ENCODE results near the gene HEPN1.

HEPN1 gene

GRCh38 chr11:124902616-124903015, 16.4 kb upstream of the HEPN1 start:
- DNase-seq, result no peak

GRCh38 chr11:124915541-124916369, 3.3 kb upstream of the HEPN1 start:
- DNase-seq, result no peak

GRCh38 chr11:124916370-124916710, 2.7 kb upstream of the HEPN1 start:
- no peak for DNase-seq

GRCh38 chr11:124917115-124917637, 1.9 kb upstream of the HEPN1 start:
- DNase-seq, result peak; percentile 62

DNA sequence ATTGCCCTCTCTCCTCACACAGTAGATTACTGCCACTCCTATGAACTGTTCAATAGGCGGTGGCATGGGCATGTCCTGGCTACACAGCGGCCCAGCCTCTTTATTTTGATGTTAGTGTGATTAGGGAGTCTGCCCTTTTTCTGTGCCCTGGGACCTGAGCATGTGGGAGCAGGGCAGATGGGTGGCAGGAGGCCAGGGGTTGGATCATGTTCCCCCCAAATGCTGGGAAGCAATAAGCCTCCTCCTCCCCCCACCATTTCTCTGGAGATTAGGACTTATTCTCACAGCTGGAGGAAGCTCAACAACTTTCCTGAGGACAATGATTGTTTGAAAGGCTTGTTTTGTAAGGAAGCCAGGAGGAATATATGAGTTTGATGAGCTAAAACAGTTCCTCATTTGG, 848 bp downstream of the HEPN1 start:
- peak; percentile 64 for DNase-seq

GRCh38 chr11:124920356-124920755, 1.3 kb downstream of the HEPN1 start:
- DNase-seq, result no peak

- DNase-seq, result peak; percentile 48
These were observed 2.0 kb downstream of the HEPN1 start for GRCh38 chr11:124920870-124921609.

DNA sequence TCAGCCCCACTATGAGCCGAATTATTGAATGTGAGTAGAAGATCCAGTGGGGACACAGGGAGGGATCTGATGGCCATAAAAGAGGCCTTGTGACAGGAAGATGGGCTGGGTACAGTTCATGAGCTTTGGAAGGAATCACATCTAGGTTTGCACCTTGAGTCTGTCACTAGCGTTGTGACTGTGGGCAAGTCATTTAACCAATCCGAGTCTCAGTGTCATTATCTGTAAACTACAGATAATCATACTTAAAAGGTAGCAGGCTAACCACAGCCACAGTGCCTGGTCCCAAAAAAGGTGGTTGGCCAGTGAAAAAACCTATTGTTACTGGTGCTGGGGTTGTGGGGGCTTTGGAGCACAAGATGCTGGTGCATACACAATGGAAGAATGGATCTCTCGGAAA, 3.8 kb downstream of the HEPN1 start:
- no peak for DNase-seq

GRCh38 chr11:124923296-124923695, 4.2 kb downstream of the HEPN1 start:
- no peak for DNase-seq

- DNase-seq, result no peak
These were observed 10.1 kb downstream of the HEPN1 start for GRCh38 chr11:124928942-124929665.

DNA sequence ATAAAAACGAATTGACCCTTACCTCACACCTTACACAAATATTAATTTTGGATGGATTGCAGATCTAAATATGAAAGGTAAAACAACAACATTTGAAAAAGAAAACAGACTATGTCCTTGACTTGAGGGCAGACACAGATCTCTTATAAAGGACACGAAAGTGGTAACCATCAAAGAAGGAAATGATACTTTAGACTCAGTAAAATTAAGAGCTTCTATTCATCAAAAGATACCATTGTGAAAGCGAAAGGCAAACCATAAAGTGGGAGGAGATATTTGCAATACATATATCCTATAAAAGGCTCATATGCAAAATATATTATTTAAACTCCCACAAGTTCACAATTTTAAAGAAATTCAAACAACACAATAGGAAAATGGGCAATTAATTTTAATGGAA, 11.7 kb downstream of the HEPN1 start:
- no peak for DNase-seq

DNA sequence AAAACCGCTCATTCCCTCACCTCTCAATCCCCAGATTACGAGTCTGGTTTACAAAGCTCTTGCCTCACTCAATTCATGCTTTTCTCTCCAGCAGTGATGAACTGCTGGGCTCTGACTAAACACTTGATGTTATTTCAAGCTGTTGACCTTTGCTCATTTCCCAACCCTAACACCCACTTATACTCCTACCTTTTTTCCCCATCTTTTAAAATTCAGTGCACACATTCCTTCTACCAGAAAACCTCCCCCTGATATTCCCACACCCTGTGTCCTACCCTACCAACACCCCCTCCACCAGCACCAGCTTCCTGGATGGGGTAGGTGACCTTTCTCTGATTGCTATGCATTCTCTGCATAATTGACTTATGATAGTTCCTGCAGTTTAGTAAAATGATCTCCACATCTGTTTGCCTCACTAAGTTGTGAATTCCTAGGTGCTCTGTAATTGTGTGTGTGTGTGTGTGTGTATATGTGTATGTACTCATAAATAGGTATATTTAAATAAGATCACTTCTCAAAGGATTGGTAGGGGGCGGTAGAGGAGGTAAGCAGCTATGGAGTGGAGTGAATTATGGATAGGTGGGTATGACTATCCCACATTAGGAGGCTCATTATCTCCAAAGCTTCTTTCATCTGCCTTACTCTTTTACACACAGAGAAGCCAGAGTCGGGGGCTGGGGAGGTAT, 16.0 kb downstream of the HEPN1 start:
- DNase-seq, result no peak

GRCh38 chr11:124935548-124936514, 16.8 kb downstream of the HEPN1 start, which contains the start of gene HEPACAM:
HEPACAM (minus strand) TSS chr11:124936047; CDS start chr11:124936006, 41 bp downstream.
- no peak for DNase-seq

DNA sequence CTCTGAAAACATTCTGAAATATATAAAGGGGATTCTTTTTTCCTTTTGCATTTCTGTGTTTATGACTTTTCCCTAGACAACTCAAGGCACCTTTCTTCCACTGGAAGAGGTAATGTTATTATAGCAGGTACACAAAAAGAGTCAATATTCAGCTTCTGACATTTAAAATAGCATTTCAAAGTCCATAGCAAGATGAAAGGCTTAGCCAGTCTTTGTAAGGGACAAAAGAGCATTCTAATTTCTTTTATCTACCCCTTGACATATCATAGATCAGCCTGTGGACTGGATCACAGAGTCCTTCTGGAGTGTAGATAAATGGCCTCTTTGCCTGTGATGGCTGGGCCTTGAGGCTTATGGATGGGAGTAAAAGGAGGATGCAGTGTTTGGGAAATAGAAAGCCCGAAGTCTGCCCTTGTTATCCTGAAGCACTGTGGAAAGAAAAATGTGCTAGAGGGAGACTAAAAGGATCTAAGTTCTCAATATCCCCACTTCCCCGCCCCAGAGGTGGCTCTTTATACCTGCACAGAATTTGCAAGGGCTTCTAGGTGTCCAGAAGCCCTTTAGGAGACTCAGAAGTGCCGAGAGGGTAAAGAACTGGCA, 18.4 kb downstream of the HEPN1 start:
- DNase-seq, result no peak

DNA sequence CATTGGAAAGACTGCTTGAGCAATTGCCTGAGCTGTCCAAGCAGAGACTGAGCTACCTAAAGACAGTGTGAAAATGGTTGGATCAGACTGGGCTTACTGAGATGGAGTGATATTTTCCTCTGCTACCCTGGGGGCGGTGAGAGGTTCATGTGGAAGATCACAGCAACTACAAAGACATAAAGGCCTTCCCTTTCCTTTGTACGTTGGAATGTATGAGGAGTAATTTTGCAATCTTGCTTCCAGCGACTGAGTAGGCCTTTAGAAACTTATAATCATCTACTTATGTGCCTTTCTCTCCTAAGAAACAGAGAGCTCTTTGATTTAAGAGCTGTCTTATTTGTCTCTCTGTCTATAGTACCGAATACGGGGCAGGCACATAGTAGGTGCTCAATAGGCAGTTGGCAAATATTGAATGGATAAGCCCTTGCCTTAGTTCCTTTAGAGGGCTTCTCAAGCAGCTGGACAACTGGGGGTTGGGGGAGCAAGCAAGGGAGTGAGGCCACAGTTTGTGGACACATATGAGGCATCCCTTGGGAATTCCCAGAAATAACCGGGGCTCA, 19.2 kb downstream of the HEPN1 start:
- no peak for DNase-seq

DNA sequence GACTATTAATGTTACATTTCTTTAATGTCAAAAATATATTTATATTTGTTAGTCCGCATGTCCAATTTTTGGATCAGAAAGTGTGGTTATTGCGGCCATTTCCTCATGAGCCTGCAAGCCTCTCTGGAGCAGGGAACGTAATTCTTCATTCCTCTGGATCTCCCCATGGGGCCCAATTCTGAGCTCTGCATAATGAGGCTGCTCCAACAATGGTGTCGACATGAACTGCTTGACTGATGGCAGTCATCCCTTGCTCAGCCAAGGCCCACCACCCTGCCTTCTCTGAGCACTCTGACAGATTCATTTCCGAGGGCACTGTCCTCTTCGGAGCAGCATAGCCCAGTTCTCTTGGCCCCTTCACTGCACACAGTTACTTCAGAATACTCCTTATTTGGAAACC, 19.9 kb downstream of the HEPN1 start:
- DNase-seq, result no peak

DNA sequence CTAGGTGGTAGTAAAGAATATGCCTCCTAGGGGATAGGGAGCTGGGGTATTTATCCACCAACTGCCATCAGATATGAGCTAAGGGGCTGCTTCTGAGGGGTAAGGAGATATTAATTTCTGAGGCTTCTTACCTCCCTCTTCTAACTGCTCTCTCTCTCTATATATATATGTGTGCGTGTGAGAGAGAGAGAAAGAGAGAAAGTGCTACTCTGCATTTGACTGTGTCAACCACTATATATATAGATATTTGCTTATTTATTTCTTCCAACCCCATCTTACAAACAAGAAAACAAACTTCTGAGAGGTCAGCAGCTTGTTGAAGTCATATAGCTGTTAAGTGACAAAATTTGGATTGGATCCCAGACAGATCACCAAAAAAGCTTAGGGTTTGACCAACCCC, 22.7 kb downstream of the HEPN1 start:
- no peak for DNase-seq

DNA sequence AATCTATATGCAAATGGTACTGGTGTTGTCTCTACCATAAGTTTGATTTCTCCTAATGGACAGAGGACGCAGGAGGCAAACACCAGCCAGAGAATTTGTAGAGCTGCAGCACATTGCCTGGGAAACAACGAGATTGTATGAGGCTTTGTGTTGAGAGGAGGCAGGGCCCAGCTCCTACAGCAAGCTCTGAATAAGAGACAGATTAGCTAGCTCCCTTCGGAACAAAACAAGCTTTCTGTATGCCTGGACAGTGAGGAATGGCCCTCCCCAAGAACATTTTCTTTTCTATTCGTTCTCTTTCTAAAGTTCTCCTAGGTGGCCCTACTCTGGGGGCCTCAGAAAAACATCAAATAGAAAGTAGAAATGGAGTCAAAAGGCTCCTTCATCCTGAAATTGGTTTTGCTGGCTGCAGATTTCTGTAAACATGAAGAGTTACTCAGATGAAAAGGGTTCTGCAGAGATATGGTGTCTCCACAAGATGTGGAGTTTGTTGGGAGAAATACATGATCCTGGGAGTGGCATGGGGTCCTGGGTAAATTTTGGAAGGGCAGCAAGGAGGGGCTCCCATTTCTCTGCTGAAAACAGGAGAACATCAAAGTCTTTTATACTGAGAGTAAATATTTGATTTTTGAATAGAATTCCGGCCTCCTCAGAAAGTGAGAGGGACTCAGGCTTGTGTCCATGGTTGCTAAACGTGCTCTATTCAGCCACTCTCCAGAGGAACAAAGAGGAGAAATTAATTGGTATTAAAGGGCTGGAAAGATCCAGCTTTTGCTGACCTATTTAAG, 23.6 kb downstream of the HEPN1 start:
- no peak for DNase-seq

DNA sequence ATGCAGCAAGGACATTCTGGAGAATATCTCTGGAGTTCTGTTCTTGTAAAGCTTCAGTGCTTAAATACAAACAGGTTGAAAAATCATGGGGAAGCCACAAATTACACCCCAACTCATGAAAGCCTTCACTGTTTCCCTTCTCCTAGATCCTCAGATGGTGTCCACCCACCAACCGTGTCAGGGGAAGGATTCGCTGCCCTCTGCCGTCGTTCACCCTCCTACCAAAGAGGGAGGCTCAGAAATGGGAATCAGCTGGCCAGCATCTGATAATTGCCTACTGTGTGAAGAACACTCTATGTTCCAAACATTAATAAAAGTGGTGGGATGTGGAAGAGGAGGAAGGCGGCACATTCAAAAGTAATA, 24.2 kb downstream of the HEPN1 start:
- DNase-seq, result no peak

DNA sequence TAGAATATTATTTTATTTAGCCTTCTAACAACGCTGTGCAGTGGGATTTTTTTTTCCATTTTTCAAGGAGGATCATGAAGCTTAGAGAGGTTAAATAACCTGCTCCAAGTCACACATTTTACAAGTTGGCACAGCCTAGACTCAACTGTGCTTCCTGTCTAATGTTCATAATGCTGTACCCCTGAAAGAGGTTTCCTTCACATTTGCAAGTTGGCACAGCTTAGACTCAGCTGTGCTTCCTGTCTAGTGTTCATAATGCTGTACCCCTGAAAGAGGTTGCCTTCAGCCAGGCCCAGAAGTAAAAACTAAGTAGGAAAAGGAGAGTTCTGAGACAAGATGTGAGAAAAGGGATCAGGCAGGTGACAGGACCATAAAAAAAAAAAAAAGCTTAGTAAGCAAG, 24.7 kb downstream of the HEPN1 start:
- no peak for DNase-seq
